Iris pigment epithelial cell (primary cell): ENCODE results near the gene SSNA1.

ENCODE experiments used
- DNase-seq: peaks from one replicate; pipeline ENCODE4 v3.0.0-alpha.2; 2011; ENCODE audit warnings: low read depth

The SSNA1 gene

DNA sequence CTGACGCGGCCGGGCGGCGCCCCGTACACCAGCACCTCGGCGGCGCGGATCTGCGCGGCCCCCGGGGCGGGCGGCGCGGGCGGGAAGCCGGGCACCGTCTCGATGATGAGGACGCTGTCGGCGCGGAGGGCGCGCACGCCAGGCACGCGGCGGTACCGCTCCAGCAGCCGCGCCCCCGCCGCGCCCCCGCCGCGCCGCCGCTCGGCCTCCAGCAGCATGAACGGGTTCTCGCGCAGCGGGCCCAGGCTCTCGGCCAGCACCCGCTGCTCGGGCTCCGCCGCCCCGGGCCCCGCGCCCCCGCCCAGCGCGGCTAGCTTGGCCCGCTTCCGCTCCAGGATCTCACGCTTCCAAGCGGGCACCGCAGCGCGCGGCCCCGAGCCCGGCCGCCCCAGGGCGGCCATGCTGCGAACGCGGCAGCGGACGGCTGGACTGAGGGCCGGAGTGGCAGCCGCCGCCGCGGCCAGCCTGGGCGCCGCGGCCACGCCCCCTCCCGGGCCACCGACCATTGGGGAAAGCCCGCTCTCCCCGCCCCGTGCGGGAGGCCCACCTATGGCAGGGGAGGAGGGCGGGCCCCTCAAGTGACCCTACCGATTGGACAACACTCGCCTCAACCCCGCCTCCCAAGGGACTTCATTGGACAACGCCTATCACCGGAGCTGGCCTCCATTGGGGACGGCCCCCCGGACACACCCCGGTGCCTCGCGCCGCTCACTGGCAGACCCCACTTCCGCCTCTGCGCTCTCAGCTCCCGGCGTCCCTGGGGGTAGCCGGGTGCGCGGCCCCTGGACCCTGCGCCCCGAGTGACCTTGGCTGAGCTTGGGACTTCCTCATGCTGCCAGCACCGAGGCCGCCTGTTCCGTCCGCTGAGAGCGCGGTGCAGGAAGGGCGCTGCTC, 12.1 kb downstream of the SSNA1 start, which contains the start of gene TPRN:
Gene TPRN, minus strand, starts transcription at position 431 of the 894 bp plus-strand sequence. Its CDS starts 30 bp downstream, at position 401.
- DNase-seq = peak; percentile 99

DNA sequence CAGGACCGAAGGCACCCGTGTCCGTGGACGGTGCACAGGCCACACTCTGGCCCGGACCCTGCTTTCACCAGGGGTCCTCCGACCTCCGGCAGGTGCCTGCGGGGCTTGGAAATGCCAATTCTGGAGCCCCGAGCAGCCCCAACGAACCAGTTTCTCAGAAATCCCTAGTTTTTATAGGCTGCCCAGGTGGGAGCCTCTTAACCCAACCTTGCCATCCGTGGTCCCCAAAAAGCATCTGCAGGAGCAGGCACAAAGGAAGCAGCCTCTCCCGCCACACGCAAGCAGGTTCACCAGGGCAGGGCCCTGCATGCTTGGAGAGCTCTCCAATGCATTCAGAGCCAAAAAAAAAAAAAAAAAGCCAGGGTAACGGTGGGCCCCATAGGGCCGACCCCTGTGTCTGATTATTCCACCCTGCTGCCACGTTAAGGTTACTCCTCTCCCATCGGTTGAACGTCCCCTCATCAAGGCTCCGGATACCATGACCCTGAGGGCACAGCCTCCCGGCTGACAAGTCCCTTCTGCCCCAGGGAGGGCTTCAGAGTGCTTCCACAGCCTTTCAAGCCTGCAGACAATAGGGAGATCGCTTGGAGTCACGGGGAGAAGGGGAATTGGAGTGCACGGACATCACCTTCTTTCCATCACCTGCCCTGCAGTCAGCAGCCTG, 12.9 kb downstream of the SSNA1 start:
- no peak for DNase-seq

DNA sequence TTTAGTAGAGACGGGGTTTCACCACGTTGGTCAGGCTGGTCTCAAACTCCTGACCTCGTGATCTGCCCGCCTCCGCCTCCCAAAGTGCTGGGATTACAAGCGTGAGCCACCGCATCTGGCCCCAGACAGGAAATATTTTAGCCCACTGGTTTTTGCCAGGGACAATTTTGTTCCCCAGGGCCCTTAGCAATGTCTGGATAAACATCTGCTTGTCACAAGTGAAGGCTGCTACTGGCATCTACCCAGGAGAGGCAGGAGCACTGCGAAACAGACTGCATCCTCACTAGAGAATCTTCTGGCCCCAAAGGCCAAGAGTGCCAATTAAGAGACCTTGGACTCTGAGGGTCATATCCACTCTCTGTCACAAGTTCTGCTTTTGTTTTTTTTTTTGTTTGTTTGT, 14.5 kb downstream of the SSNA1 start:
- DNase-seq = no peak

DNA sequence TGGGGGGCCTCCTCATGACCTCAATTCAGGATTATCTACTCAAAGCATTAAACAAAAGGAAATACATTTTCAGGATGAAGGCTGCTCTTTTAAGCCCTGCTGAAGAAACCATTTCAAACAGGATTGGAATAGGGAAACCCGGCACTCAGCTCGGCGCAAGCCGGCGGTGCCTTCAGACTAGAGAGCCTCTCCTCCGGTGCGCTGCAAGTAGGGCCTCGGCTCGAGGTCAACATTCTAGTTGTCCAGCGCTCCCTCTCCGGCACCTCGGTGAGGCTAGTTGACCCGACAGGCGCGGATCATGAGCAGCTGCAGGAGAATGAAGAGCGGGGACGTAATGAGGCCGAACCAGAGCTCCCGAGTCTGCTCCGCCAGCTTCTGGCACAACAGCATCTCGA, 16.3 kb downstream of the SSNA1 start:
- no peak for DNase-seq

DNA sequence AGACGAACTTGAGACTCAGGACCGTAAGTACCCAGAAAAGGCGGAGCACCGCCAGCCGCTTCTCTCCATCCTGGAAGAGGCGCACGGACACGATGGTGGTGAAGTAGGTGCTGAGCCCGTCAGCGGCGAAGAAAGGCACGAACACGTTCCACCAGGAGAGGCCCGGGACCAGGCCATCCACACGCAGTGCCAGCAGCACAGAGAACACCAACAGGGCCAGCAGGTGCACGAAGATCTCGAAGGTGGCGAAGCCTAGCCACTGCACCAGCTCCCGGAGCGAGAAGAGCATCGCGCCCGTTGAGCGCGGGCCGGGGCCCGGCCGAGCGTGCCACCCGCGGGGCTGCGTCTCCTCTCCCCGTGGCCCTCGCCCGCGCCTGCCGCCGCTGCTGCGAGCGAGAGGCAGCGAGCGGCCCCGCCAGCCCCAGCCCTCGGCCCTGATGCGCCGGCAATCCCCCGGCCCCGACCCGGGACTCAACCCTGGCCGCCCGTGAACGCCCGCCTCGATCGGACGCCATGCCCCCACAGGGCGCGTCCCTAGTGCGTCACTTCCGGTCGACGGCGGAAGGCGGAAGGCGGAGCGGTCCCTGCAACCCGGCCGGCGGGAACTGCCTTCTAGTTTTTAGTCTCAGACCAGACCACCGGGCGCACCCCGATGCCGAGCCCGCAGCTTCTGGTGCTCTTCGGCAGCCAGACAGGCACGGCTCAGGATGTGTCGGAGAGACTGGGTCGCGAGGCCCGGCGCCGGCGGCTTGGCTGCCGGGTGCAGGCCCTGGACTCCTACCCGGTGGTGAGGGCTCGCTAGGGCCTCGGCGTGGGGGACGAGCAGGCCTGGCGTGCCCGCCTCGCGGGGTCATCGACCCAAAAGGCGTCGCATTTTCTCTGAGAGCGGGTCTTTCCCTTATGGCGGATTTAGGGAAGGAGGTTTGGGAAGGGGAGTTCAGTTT, 16.9 kb downstream of the SSNA1 start, which contains the start of the genes NDOR1 and TMEM203:
Gene NDOR1, plus strand, starts transcription at position 575 of the 944 bp plus-strand sequence. Its CDS starts 78 bp downstream, at position 653.
Gene TMEM203, minus strand, starts transcription at position 523 of the 944 bp plus-strand sequence. Its CDS starts 234 bp downstream, at position 289.
- DNase-seq = peak; percentile 83

DNA sequence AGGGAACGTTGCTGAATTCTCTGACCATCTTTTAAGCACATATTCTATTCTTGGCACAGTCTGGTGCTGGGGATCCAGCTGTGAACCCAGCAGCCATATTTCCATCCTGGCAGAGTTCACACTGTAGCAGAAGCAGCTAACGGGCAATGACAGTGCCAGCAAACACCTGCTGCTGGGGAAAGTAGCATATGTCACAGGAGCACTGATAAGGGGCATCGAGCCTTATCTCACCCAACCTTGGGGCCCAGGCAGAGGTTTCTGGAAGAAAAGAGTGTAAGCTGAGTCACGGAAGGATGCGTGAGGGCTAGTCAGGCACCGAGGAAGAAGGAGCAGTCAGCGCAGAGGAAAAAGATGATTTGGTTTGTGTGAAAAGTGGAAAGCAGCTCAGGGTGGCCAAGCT, 18.1 kb downstream of the SSNA1 start:
- no peak for DNase-seq

DNA sequence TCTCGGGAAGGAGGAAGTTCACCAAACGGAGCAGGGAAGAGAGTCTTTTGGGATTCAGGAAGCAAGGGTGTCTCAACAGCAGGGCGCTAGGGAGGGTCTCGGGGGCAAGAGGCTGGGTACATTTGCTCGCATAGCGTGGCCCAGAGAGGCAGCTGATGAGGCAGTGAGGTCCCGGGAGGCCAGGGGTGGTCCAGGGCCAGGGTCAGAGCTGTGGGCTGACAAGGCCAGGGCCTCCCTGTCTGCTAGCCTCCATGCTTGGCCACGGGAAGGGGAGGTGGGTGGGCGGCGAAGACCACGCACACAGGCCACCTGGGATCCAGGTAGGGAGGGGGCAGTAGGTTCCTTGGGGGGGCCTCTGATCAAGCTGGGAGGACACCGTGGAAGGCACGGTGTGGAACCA, 23.1 kb downstream of the SSNA1 start:
- no peak for DNase-seq

DNA sequence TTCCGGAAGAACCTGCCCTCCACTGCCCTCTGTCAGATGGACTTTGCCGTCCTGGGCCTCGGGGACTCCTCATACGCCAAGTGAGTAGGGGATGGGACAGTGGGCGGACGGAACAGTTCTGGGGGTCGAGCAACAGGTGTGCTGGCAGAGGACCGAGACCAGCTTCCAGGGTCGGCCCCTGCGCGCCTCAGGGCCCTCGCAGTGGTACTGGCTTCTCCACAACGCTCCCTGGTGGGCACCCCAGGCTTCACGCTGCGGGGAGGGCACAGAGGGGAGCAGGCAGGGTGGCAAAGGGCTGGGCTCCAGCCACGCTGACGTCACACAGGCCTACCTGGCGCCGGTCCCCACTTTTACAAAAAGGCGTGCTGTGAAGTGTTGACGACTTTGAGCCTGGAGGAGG, 24.0 kb downstream of the SSNA1 start:
- DNase-seq = no peak

DNA sequence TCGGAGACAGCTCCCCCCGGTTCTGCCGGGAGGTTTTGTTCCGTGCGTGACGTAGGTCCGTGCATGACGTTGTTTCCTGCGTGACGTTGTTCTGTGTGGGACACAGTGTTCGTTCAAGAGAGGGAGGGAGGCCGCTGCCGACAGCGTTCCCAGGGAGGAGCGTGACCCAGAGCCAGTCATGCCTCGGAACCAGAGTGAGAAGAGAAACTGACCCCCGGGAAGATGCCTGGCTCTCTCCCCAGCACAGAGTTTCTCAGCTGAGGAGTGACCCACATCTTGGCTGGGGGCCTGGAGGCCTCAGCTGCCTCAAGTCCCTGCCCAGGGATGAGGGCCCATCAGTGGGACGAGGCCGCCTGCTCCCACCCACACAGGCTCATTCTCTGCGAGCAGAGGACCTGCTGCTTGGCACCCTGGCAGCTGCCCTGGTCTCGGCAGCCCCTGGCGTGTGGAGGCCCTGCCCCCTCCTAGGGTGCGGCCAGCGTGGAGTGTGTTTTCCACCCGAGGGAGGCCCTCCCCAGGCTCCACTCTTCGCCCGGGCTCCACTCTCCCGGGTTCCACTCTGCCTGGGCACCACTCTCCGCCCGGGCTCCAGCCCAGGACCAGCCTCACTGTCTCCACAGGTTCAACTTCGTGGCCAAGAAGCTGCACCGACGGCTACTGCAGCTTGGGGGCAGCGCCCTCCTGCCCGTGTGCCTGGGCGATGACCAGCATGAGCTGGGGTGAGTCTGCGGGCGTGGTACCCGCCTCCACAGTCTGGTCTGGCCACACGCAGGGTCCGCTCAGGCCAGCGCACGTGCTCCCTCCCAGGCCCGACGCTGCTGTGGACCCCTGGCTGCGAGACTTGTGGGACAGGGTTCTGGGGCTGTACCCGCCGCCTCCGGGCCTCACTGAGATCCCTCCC, 24.9 kb downstream of the SSNA1 start:
- no peak for DNase-seq

DNA sequence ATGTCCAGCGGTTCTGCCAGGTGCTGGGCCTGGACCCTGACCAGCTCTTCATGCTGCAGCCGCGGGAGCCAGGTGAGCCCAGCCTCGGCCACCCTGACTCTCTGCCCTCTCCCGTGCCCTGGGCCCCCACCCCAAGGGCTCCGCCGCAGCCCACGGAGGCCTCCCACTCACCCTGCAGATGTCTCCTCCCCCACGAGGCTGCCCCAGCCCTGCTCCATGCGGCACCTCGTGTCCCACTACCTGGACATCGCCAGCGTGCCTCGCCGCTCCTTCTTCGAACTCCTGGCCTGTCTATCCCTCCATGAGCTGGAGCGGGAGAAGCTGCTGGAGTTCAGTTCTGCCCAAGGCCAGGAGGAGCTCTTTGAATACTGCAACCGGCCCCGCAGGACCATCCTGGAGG, 26.1 kb downstream of the SSNA1 start:
- DNase-seq = no peak

DNA sequence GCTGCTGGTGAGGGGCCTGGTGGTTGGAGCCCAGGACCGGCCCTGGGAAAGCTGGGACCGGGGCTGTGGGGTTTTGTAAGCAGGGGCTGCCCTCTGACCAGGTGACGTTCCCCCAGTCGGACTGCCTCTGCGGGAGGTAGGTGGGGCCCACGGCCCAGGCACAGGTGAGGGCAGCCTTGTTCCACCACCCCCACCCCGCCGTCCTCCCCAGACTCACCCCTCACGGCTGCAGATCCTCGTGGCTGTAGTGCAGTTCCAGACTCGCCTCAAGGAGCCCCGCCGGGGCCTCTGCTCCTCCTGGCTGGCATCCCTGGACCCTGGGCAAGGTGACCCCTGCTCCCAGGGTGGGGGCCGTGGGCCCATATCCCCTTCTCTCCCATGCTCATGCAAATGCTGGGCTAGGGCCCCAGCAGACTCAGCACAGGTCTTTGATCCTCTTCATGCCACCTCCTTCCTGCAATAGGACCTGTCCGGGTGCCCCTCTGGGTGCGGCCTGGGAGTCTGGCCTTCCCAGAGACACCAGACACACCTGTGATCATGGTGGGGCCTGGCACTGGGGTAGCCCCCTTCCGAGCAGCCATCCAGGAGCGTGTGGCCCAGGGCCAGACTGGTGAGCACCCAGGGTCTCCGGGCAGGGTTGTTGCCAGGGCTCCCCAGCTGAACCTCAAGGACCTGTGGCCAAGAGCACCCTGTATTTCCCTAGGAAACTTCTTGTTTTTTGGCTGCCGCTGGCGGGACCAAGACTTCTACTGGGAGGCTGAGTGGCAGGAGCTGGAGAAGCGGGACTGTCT, 26.9 kb downstream of the SSNA1 start:
- no peak for DNase-seq

DNA sequence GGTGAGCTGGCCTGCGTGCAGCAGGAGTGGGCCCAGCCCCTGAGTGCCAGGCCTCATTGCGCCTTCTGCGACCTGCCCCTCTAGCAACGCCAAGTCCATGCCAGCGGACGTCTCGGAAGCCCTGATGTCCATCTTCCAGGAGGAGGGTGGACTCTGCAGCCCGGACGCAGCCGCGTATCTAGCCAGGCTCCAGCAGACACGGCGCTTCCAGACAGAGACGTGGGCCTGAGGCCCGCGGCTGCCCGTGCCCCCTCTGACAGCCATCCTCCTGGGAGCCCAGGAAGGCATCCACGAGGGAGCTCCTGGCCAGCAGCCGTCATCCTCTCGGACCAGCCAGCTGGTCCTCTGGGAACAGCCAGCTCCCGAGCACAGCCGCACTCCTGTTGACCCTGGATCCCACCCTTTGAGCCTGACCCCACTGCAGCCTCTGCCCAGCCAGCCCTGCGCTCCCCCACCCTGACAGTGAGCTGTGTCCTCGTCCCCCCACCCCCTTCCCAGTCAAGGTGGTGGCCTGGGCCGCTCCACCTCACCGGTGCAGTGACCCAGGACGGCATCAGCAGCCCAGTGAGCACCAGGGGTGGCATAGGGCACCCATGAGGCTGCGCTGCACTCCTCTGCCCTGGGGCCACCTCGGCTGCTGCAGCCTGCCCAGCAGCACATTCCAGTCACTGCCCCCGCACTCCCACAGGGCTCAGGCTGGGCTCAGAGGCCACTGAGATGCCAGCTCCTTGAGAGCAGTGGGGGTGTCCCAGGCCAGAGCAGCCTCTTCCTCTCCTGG, 27.9 kb downstream of the SSNA1 start:
- DNase-seq = no peak

DNA sequence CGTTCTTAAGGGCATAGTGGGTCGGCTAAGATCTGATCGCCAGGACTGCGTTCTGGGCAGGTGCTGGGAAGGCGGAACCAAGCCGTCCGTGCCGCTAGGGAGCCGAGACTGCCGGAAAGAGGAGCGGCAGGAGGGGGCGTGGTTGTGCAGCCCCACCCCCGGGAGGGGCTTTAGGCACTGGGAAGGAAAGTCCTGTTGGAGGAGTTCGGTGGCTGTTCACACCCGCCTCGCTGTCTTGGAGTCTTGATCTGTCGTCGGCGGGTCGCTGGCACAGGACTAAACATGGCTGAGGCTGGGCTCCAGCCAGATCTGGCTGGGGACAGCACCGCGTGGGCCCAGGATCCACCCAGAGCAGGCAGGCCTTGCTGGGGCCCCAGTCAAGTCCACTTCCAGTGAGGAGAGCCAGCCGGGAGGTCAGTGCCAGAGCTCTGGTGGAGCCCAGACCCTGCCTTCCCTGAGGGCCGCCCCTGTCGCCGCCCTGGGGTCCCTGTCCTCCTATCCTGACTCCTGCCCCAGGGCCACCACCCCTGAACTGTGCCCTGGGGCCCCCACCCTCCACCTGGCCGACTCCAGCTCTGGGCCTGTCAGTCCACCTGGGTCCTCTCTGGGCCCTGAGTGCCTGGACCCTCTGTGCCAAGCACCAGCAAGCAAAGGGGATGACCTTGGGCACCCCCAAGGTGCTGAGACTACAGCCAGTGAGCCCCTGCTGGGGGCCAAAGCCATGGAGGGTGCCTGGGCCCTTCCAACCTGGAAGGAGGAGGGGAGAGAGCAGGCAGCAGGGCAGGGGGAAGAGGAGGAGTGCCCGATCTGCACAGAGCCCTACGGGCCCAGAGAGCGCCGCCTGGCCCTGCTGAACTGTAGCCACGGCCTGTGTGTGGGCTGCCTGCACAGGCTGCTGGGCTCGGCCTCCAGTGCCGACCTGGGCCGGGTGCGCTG, 29.1 kb downstream of the SSNA1 start:
- DNase-seq = no peak

DNA sequence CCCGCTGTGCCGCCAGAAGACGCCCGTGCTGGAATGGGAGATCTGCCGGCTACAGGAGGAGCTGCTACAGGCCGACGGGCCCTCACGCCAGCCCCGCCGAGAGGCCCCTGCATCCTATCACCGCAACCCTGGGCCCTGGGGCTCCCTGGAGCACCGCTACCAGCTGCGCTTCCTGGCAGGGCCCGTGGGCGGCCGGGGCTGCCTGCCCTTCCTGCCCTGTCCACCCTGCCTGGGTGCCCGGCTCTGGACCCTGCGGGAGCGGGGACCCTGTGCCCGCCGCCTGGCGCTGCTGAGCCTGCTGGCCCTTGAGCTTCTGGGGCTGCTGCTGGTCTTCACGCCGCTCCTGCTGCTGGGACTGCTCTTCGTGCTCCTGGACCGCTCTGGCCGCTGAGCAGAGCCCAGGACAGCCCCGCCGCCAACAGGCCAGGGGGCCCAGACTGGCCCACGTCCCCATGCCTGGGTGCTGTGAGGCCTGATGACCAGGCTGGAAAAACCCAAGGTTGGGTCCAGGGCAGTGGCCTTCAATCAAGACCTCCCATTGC, 29.8 kb downstream of the SSNA1 start:
- no peak for DNase-seq

DNA sequence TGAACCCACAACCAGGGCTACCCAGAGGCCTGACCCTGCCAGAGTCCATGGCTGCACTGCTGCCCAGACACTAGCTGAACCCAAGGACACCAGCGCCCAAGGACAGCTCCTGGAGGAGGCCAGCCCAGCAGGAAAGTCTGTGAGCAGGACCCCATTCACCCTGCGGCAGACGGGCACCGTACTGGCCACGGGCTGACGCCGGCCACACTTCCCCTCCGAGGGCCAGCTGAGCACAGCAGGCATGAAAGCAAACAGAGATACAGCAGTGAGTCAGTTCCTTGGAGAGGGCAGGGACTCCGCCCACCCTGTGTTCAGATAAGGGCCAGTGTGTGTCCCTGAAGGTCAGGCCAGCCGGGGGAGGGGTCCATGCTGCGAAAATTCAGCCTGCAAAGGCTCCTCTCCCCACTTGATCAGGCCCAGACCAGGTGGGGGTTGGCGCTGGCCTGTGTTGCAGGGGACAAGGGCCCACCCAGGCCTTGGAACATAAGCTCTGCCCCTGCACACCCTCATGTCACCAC, 30.3 kb downstream of the SSNA1 start:
- peak; percentile 58 for DNase-seq

DNA sequence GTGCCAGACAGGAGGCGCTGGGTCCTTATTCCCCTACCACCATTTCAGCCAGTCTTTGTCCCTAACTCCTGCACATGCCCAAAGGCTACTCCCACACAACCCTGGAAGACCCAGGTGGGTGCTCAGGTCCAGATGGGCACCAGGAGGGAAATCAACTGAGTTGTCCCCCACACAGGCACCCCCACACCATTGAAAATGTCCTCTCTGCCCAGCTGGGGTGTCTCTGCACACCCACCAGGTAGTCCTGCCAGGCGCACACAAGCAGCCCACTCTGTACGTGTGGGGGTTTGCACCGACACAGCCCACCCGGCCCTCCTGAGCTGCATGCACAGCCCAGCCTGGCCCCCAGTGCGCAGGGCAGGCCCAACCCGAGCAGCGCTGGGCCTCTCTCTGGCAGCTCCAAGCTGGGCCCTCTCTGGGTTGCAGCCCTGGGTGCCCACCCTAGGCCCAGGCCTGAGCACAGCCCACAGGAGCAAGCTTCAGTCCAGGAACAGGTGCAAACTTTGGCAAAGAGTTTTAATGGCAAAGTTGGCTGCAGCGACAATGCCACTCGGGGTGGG, 31.4 kb downstream of the SSNA1 start:
- DNase-seq = no peak
